ENCODE data around the gene A4GNT. TPM values are rescaled to one million over a fixed set of nuclear protein-coding genes. Genes with fewer than 3 reads are reported as not detected.

Gene A4GNT
- total and polyA plus RNA-seq, 7 donors: not detected

GRCh38 chr3:138140940-138141339, 8.8 kb upstream of the A4GNT start:
- Histone ChIP-seq H3K27ac (no peak overlapping the region), H3K27me3 (no peaks in the 10 kb centered on the region), H3K4me1 (no peaks in the 10 kb centered on the region), H3K9me3 (no peaks in the 10 kb centered on the region), H3K4me3 (no peak overlapping the region), H3K36me3 (no peaks in the 10 kb centered on the region)
- TF ChIP-seq POLR2A (IDR thresholded peaks at IDR 0.05) (no peak), CTCF (IDR thresholded peaks at IDR 0.05) (no peak), POLR2AphosphoS5 (IDR thresholded peaks at IDR 0.05) (no peak), EP300 (IDR thresholded peaks at IDR 0.05) (no peak)
- DNase-seq: no peak
- intact Hi-C loops (cut with DNase I): no loop called here

GRCh38 chr3:138139691-138140090, 7.5 kb upstream of the A4GNT start:
- no peaks in the 10 kb centered on the region for H3K36me3 ChIP-seq
- no peak overlapping the region for H3K4me3 ChIP-seq
- 42% methylated on average over 2 of the region's 2 CpGs for WGBS, 2 donors
- no peaks in the 10 kb centered on the region for H3K9me3 ChIP-seq
- TF ChIP-seq EP300 (IDR thresholded peaks at IDR 0.05) (no peak), CTCF (IDR thresholded peaks at IDR 0.05) (no peak), POLR2A (IDR thresholded peaks at IDR 0.05) (no peak), POLR2AphosphoS5 (IDR thresholded peaks at IDR 0.05) (no peak)
- no peaks in the 10 kb centered on the region for H3K27me3 ChIP-seq
- no peak overlapping the region for H3K27ac ChIP-seq
- intact Hi-C loops (cut with DNase I): no loop called here
- H3K4me1 ChIP-seq: no peaks in the 10 kb centered on the region
- DNase-seq: no peak

GRCh38 chr3:138137861-138138260, 5.7 kb upstream of the A4GNT start:
- H3K27ac ChIP-seq: no peak overlapping the region
- no peaks in the 10 kb centered on the region for H3K9me3 ChIP-seq
- no peak for TF ChIP-seq POLR2AphosphoS5 (IDR thresholded peaks at IDR 0.05)
- TF ChIP-seq CTCF (IDR thresholded peaks at IDR 0.05): no peak
- TF ChIP-seq EP300 (IDR thresholded peaks at IDR 0.05): no peak
- TF ChIP-seq POLR2A (IDR thresholded peaks at IDR 0.05): no peak
- no peaks in the 10 kb centered on the region for H3K4me1 ChIP-seq
- no peaks in the 10 kb centered on the region for H3K36me3 ChIP-seq
- H3K4me3 ChIP-seq: no peak overlapping the region
- H3K27me3 ChIP-seq: no peaks in the 10 kb centered on the region
- DNase-seq: no peak
- WGBS, 2 donors: 70 to 72% methylated on average over 2 of the region's 2 CpGs
- intact Hi-C loops (cut with DNase I): no loop called here

GRCh38 chr3:138136201-138136600, 4.0 kb upstream of the A4GNT start:
- Histone ChIP-seq H3K4me3 (no peak overlapping the region), H3K27ac (no peak overlapping the region), H3K27me3 (no peaks in the 10 kb centered on the region), H3K36me3 (no peaks in the 10 kb centered on the region), H3K4me1 (no peaks in the 10 kb centered on the region), H3K9me3 (no peaks in the 10 kb centered on the region)
- 73 to 74% methylated on average over 3 of the region's 3 CpGs for WGBS, 2 donors
- no peak for DNase-seq
- intact Hi-C loops (cut with DNase I): no loop called here
- TF ChIP-seq EP300 (IDR thresholded peaks at IDR 0.05): no peak

- Histone ChIP-seq H3K27ac (no peak overlapping the region), H3K27me3 (no peaks in the 10 kb centered on the region), H3K36me3 (no peaks in the 10 kb centered on the region), H3K4me1 (no peaks in the 10 kb centered on the region), H3K9me3 (no peaks in the 10 kb centered on the region), H3K4me3 (no peak overlapping the region)
- 55 to 64% methylated on average over 2 of the region's 2 CpGs for WGBS, 2 donors
- DNase-seq: no peak
- intact Hi-C loops (cut with DNase I): no loop called here
- TF ChIP-seq POLR2A (IDR thresholded peaks at IDR 0.05): no peak
- TF ChIP-seq POLR2AphosphoS5 (IDR thresholded peaks at IDR 0.05): no peak
- TF ChIP-seq CTCF (IDR thresholded peaks at IDR 0.05): no peak
- no peak for TF ChIP-seq EP300 (IDR thresholded peaks at IDR 0.05)
Measured at GRCh38 chr3:138135833-138136194, 3.6 kb upstream of the A4GNT start.
